NCI-H524 (cell line): Measurements from ENCODE around the gene SEC24B.
"Not testable (repeated sequence)": the region's sequence is repeated elsewhere in the genome, so short reads cannot be mapped to it uniquely, and the experiment has no call there.

Experiments used
- DNase-seq, 2 experiments: peaks; one replicate each; lab custom pipeline; 2025; lab: John Stamatoyannopoulos, UW

Gene SEC24B

DNA sequence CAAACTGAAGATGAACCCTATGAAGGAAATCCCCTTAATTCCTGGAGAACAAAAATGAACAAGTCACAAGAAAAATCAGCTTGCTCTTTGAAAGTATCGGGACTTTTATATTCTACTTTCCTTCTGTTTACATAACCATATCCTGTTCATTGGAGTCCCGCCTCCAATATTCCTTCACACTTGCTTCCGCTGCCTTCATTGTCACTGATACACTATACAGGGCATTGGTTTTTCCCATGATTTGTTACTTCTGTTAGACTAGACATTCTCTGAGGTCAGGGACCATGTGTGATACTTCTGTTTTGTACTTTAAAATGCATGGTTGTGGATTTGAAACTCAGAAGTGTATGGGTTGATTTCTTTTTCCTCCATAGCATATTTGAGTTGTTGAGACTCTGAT lies 145.2 kb downstream of the SEC24B start:
- no peak for DNase-seq

- DNase-seq: not testable (repeated sequence)
These were observed 146.4 kb downstream of the SEC24B start for GRCh38 chr4:109579997-109580396.

- DNase-seq: no peak
These were observed 154.6 kb downstream of the SEC24B start for GRCh38 chr4:109588176-109588575.

DNA sequence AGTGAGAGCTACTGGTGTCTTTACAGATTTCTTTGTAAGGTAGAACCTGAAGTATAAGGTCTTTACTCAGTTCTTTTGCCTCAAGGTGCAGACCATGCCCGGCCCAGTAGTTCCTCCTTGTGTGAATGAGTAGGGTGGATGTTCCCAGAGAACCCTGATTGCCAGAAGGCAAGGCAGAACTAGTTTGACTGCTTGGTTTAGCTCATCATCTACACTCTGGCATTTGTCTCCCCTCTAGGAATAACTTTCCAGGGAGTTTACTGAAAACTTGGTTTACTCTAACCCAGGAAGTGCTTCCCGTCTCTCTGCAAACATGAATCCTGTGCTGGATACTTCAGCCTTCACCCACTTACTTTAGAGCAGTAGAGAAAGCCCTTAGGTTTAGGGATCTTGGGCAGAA lies 155.5 kb downstream of the SEC24B start:
- DNase-seq: no peak

GRCh38 chr4:109589605-109590004 lies 156.0 kb downstream of the SEC24B start:
- DNase-seq: no peak
